ENCODE results near the gene NOL7.

DNA sequence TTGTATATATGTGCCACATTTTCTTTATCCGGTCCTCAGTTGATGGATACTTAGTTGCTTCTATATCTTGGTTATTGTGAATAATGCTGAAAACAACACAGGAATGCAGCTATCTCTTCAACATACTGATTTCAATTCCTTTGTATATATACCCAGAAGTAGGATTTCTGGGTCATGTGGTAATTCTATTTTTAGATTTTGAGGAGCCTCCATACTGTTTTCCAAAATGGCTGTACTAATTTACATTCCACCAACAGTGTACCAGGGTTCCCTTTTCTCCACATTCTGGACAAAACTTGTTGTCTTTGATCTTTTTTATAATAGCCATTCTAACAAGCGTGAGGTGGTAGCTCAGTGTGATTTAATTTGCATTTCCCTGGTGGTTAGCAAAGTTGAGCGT is 39.1 kb upstream of the NOL7 start:
- TF ChIP-seq, protein P1, sequence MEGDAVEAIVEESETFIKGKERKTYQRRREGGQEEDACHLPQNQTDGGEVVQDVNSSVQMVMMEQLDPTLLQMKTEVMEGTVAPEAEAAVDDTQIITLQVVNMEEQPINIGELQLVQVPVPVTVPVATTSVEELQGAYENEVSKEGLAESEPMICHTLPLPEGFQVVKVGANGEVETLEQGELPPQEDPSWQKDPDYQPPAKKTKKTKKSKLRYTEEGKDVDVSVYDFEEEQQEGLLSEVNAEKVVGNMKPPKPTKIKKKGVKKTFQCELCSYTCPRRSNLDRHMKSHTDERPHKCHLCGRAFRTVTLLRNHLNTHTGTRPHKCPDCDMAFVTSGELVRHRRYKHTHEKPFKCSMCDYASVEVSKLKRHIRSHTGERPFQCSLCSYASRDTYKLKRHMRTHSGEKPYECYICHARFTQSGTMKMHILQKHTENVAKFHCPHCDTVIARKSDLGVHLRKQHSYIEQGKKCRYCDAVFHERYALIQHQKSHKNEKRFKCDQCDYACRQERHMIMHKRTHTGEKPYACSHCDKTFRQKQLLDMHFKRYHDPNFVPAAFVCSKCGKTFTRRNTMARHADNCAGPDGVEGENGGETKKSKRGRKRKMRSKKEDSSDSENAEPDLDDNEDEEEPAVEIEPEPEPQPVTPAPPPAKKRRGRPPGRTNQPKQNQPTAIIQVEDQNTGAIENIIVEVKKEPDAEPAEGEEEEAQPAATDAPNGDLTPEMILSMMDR (IDR thresholded peaks at IDR 0.05; ENCODE audit: low read depth, low read length): no peak
- no peak for TF ChIP-seq EZH2phosphoT487 (IDR thresholded peaks at IDR 0.05; ENCODE audit: low read depth)

Measured in OCI-LY3 (cell line).